ENCODE measurements around the gene ZBED4. TPM values are rescaled to one million over a fixed set of nuclear protein-coding genes. Genes with fewer than 3 reads are reported as not detected.

ZBED4 gene
- total RNA-seq, 1 donor from 2014 or later, result 11.4 TPM

GRCh38 chr22:49936973-49937757 is 83.5 kb downstream of the ZBED4 start:
- peak; percentile 73 for DNase-seq

GRCh38 chr22:49937758-49938564 is 84.3 kb downstream of the ZBED4 start:
- DNase-seq, result no peak

- no peak for DNase-seq
Measured at GRCh38 chr22:49938565-49939136, 85.0 kb downstream of the ZBED4 start.

Small RNA genes within 50 kb of the gene (small RNA-seq; reads per million reads assigned to genes)
- not detected for gene AL117328.1 (ENCODE audit: low replicate concordance)
- not detected for gene RF00017 (ENCODE audit: low replicate concordance)

Other genes starting within 250 kb of the ZBED4 start
- gene BRD1, start 26.0 kb upstream of the ZBED4 start, total RNA-seq, result 42.8 TPM
- 10.3 TPM for gene ALG12, start 64.6 kb downstream of the ZBED4 start, total RNA-seq
- gene CRELD2, start 64.8 kb downstream of the ZBED4 start, total RNA-seq, result 22.9 TPM
- gene PIM3, start 106.9 kb downstream of the ZBED4 start, total RNA-seq, result 57.0 TPM
- not detected for gene IL17REL, start 158.9 kb downstream of the ZBED4 start, total RNA-seq
- not detected for gene TTLL8, start 204.5 kb downstream of the ZBED4 start, total RNA-seq
- 0.21 TPM for gene MLC1, start 231.6 kb downstream of the ZBED4 start, total RNA-seq
- gene MOV10L1, start 236.2 kb downstream of the ZBED4 start, total RNA-seq, result 1.0 TPM

Data from tongue (tissue), 3 donors.